ENCODE data around the gene FAIM. TPM values are rescaled to one million over a fixed set of nuclear protein-coding genes. Genes with fewer than 3 reads are reported as not detected.
A peak's percentile ranks its signal among the peaks of the same experiment; 100 is the strongest.

The FAIM gene
- total and polyA plus RNA-seq, 12 donors: 1.5 to 15.7 (median 2.8) TPM

DNA sequence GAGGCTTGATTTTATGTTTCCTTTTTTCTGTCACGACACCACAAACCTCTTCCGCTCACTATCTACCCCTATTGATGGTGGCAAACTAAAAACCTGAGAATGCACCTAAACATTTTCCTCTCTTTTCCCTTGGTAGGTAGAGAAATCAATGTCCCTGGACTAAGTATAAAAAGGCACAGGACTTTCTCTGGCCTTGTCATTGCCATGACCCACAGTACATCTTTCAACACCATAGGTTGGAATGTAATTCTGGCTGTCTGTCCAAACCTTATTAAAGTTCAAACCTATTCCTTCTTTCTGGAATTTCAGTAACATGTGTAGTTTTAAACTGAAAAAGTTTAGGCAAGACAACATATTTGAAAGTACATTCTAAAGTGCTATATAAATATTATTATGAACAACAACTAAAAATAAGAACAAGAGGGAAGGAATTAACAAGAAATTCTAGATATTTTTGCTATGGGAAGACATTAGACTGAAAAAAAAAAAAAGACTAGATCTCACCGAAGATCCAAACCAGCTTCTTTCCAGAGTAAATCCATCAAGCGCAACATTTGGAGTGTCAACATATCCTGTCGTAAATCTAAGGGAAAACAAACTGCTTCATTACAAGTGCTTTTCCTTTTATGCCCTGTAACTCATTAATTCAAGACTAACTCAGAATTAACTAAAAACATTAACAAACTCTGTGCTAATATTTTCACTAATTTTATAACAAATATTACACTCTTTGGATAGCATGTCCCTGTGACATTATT lies 73.1 kb downstream of the FAIM start:
- TF ChIP-seq, protein P1, sequence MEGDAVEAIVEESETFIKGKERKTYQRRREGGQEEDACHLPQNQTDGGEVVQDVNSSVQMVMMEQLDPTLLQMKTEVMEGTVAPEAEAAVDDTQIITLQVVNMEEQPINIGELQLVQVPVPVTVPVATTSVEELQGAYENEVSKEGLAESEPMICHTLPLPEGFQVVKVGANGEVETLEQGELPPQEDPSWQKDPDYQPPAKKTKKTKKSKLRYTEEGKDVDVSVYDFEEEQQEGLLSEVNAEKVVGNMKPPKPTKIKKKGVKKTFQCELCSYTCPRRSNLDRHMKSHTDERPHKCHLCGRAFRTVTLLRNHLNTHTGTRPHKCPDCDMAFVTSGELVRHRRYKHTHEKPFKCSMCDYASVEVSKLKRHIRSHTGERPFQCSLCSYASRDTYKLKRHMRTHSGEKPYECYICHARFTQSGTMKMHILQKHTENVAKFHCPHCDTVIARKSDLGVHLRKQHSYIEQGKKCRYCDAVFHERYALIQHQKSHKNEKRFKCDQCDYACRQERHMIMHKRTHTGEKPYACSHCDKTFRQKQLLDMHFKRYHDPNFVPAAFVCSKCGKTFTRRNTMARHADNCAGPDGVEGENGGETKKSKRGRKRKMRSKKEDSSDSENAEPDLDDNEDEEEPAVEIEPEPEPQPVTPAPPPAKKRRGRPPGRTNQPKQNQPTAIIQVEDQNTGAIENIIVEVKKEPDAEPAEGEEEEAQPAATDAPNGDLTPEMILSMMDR (IDR thresholded peaks at IDR 0.05): no peak
- H3K4me1 ChIP-seq: no peaks in the 10 kb centered on the region
- H3K36me3 ChIP-seq: peaks cover 0 to 89% (median 24%) of the 10 kb centered on the region in 9 donors
- intact Hi-C loops (cut with DNase I): loop anchor here in 1 of 10 donors (10.0 kb wide), 1 partner anchor 77 kb away; the partner anchor contains the start of gene FAIM
- no peak overlapping the region for H3K4me3 ChIP-seq
- 79 to 82% methylated on average over 5 of the region's 5 CpGs for WGBS, 2 donors
- peaks cover 0 to 7% (median 3%) of the 10 kb centered on the region in 11 donors for H3K9me3 ChIP-seq
- no peak for DNase-seq
- no peaks in the 10 kb centered on the region for H3K27me3 ChIP-seq
- H3K27ac ChIP-seq: no peak overlapping the region
- peak in 3 of 8 donors; percentile 57 to 65 (median 62) for ATAC-seq

DNA sequence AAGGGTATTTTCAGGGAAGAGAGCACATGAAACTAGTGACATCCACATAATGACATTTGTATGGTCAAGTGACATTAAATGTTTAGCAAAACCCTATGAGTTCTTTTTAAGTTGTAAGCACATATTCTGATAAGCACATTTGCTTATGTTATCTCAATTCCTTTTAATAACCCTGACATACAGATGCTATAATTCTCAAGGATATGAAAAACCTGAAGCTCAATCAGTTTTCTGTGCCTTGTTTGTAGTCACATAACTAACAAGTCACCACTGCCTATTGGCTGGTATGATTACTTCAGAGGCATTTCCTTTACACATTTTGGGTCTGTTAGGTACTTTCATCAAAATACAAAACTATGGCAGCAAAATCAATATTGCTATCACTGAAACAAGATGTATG lies 74.1 kb downstream of the FAIM start:
- DNase-seq (no peak), ATAC-seq (no peak)
- Histone ChIP-seq H3K36me3 (peaks cover 0 to 88% (median 24%) of the 10 kb centered on the region in 9 donors), H3K4me3 (no peak overlapping the region), H3K4me1 (no peaks in the 10 kb centered on the region), H3K27ac (no peak overlapping the region), H3K9me3 (no peaks in the 10 kb centered on the region), H3K27me3 (no peaks in the 10 kb centered on the region)
- intact Hi-C loops (cut with DNase I): loop anchor here in 1 of 10 donors (10.0 kb wide), 1 partner anchor 78 kb away; the partner anchor contains the start of gene FAIM
- TF ChIP-seq, protein P1 (IDR thresholded peaks at IDR 0.05): no peak

Other genes with a start within 250 kb of the FAIM start
- 1 to 10 TPM in 8 of 10 donors, under 1 TPM in 2; 0.82 to 2.4 (median 1.2) TPM for gene ESYT3, start 174.2 kb upstream of the FAIM start, total RNA-seq
- gene ESYT3, start 174.2 kb upstream of the FAIM start, polyA plus RNA-seq: under 1 TPM; 0.26 to 0.80 TPM
- 10 to 100 TPM; 22.2 to 32.2 (median 24.8) TPM for gene CEP70, start 14.5 kb upstream of the FAIM start, total RNA-seq
- gene CEP70, start 14.5 kb upstream of the FAIM start, polyA plus RNA-seq: 10 to 100 TPM; 10.6 to 11.5 TPM
- gene PIK3CB, start 226.2 kb downstream of the FAIM start, total RNA-seq: 10 to 100 TPM; 26.2 to 45.7 (median 29.8) TPM
- 10 to 100 TPM in 1 of 2 donors, 1 to 10 TPM in 1; 8.1 to 12.1 TPM for gene PIK3CB, start 226.2 kb downstream of the FAIM start, polyA plus RNA-seq

Measured in heart right ventricle (tissue), 16 donors.